H1 (cell line): ENCODE measurements around the gene TMEM174.
A peak's percentile ranks its signal among the peaks of the same experiment; 100 is the strongest.

ENCODE experiments used
- ATF3 ChIP-seq: IDR thresholded peaks from 2 replicates; pipeline ENCODE4 v1.6.1; 2011; ENCODE audit warnings: low read depth, mild to moderate bottlenecking, low read length; ENCODE audit not compliant: insufficient read depth
- CTCF ChIP-seq, 3 experiments: IDR thresholded peaks; 1 replicate in 2 of 3; 2 replicates in 1 of 3; pipeline versions ENCODE4 v1.5.1 to v1.6.1; 2011; ENCODE audit warnings: low read length in 3 of 3, mild to moderate bottlenecking in 3 of 3, inconsistent platforms in 2 of 3, low read depth in 1 of 3, moderate library complexity in 1 of 3; ENCODE audit not compliant: insufficient read depth in 1 of 3; ENCODE audit errors: control extremely low read depth in 1 of 3
- EP300 ChIP-seq, 2 experiments: IDR thresholded peaks; 1 replicate in 1 of 2; 2 replicates in 1 of 2; pipeline ENCODE4 v1.6.1; 2011 to 2012; ENCODE audit warnings: low read depth in 2 of 2, low read length in 2 of 2, mild to moderate bottlenecking in 2 of 2, borderline replicate concordance in 1 of 2, inconsistent platforms in 1 of 2, moderate library complexity in 1 of 2
- EZH2 ChIP-seq: fragments of 200-600 bp; sonication (generic); IDR thresholded peaks from 2 replicates; pipeline ENCODE4 v1.7.1; 2012; ENCODE audit warnings: low read depth, mild to moderate bottlenecking, moderate library complexity, low read length, inconsistent platforms; ENCODE audit not compliant: severe bottlenecking
- JUN ChIP-seq: IDR thresholded peaks from 2 replicates; pipeline ENCODE4 v1.6.1; 2011; ENCODE audit warnings: low read depth, mild to moderate bottlenecking, improper control_type of control experiment, low read length
- JUND ChIP-seq: IDR thresholded peaks from 2 replicates; pipeline ENCODE4 v1.6.1; 2011; ENCODE audit warnings: mild to moderate bottlenecking, improper control_type of control experiment, low read length
- KDM4A ChIP-seq: IDR thresholded peaks from one replicate; pipeline ENCODE4 v1.7.1; 2012; ENCODE audit warnings: low read depth, mild to moderate bottlenecking, moderate library complexity, low read length, inconsistent platforms; ENCODE audit not compliant: severe bottlenecking
- POLR2A ChIP-seq, 2 experiments: IDR thresholded peaks; 1 replicate in 1 of 2; 2 replicates in 1 of 2; pipeline ENCODE4 v1.6.1; 2011; ENCODE audit warnings: low read depth in 2 of 2, low read length in 2 of 2, mild to moderate bottlenecking in 2 of 2; ENCODE audit errors: control extremely low read depth in 1 of 2
- RBBP5 ChIP-seq: IDR thresholded peaks from 2 replicates; pipeline ENCODE4 v1.7.1; 2012; ENCODE audit warnings: low read depth, mild to moderate bottlenecking, inconsistent platforms, low read length, moderate library complexity, borderline replicate concordance
- RFX5 ChIP-seq: IDR thresholded peaks from 2 replicates; pipeline ENCODE4 v1.6.1; 2011; ENCODE audit warnings: low read depth, low read length, improper control_type of control experiment, borderline replicate concordance
- SAP30 ChIP-seq: fragments of 300-600 bp; sonication (generic); IDR thresholded peaks from 2 replicates; pipeline ENCODE4 v1.7.1; 2012; ENCODE audit warnings: low read length, moderate library complexity, mild to moderate bottlenecking, inconsistent platforms; ENCODE audit not compliant: insufficient read depth, insufficient replicate concordance
- ZNF274 ChIP-seq: IDR thresholded peaks from 2 replicates; pipeline ENCODE4 v1.7.0; 2012; ENCODE audit warnings: low read length, borderline replicate concordance; ENCODE audit errors: extremely low read depth

GRCh38 chr5:73201547-73202513 is 28.8 kb downstream of the TMEM174 start:
- peak; percentile 69 for TF ChIP-seq ATF3
- peak; percentile 80 to 91 (median 84) for TF ChIP-seq CTCF (IDR thresholded peaks at IDR 0.05; ENCODE audit: control extremely low read depth in 1 of 3, insufficient read depth in 1 of 3, low read depth in 1 of 3, low read length in 3 of 3)
- TF ChIP-seq EZH2 = no peak
- TF ChIP-seq RFX5 = no peak
- no peak for TF ChIP-seq POLR2A (IDR thresholded peaks at IDR 0.05; ENCODE audit: control extremely low read depth in 1 of 2, low read depth in 2 of 2, low read length in 2 of 2)
- TF ChIP-seq KDM4A = no peak
- TF ChIP-seq JUND = no peak; the same call in 1 of the 2 replicates
- no peak for TF ChIP-seq SAP30
- TF ChIP-seq EP300 (IDR thresholded peaks at IDR 0.05; ENCODE audit: borderline replicate concordance in 1 of 2, low read depth in 2 of 2, low read length in 2 of 2) = 0 out of 3 replicates have a peak, but pooled peaks of 1 of the 2 experiments have one; percentile 40
- no peak for TF ChIP-seq JUN
- TF ChIP-seq ZNF274 = no peak
- no peak for TF ChIP-seq RBBP5
